IPS DF 4.7 (cell line): ENCODE results near the gene ADAMTS2.
"Not testable (repeated sequence)": the region's sequence is repeated elsewhere in the genome, so short reads cannot be mapped to it uniquely, and the experiment has no call there.

ENCODE experiments used
- DNase-seq: peaks from one replicate; pipeline ENCODE4 v3.0.0-alpha.2; 2013; ENCODE audit warnings: low spot score; ENCODE audit errors: extremely low read depth

Gene ADAMTS2

GRCh38 chr5:179297486-179298180, 47.6 kb downstream of the ADAMTS2 start:
- DNase-seq = no peak

- no peak for DNase-seq
Observed at GRCh38 chr5:179297026-179297425, 48.2 kb downstream of the ADAMTS2 start.

- no peak for DNase-seq
Observed at GRCh38 chr5:179296150-179296821, 49.0 kb downstream of the ADAMTS2 start.

- DNase-seq = no peak
Observed at GRCh38 chr5:179295778-179296149, 49.5 kb downstream of the ADAMTS2 start.

- no peak for DNase-seq
Observed at GRCh38 chr5:179294891-179295777, 50.1 kb downstream of the ADAMTS2 start.

- DNase-seq = no peak
Observed at GRCh38 chr5:179294131-179294780, 51.0 kb downstream of the ADAMTS2 start.

- DNase-seq = no peak
Observed at GRCh38 chr5:179292681-179293635, 52.3 kb downstream of the ADAMTS2 start.

- no peak for DNase-seq
Observed at GRCh38 chr5:179292202-179292601, 53.1 kb downstream of the ADAMTS2 start.

- no peak for DNase-seq
Observed at GRCh38 chr5:179290681-179291540, 54.4 kb downstream of the ADAMTS2 start.

GRCh38 chr5:179289756-179290385, 55.4 kb downstream of the ADAMTS2 start:
- DNase-seq = no peak

GRCh38 chr5:179288809-179289185, 56.5 kb downstream of the ADAMTS2 start:
- DNase-seq = no peak

GRCh38 chr5:179288101-179288808, 57.0 kb downstream of the ADAMTS2 start:
- DNase-seq = no peak

GRCh38 chr5:179287631-179288030, 57.6 kb downstream of the ADAMTS2 start:
- no peak for DNase-seq

- no peak for DNase-seq
Observed at GRCh38 chr5:179287071-179287470, 58.2 kb downstream of the ADAMTS2 start.

- not testable (repeated sequence) for DNase-seq
Observed at GRCh38 chr5:179285776-179286162, 59.5 kb downstream of the ADAMTS2 start.

GRCh38 chr5:179284751-179285631, 60.3 kb downstream of the ADAMTS2 start:
- no peak for DNase-seq

- not testable (repeated sequence) for DNase-seq
Observed at GRCh38 chr5:179283908-179284307, 61.4 kb downstream of the ADAMTS2 start.
